Brain pericyte (primary cell): ENCODE data around the gene UGT1A9.

Experiments
- DNase-seq: peaks from one replicate; pipeline ENCODE4 v3.0.0-alpha.2; 2012; ENCODE audit warnings: low read depth, low spot score

The UGT1A9 gene

DNA sequence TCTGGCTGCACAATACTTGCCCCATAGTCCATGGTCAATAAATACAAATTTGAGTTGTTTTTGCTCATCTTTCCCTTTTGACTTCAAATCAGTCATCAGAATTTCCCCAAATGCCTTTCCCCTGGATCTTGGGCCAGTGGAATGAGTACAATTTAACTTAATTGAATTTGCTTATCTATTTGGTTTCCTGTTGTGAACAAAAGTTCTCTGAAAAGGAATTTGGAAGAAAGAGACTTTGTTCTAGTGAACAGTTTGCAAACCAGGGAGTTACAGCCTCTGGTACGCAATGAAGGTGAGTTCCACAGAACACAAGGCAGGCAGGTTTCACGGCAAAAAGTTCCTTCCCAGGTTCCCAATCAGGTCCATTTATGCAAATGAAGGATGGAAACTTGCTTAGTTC, 87.2 kb downstream of the UGT1A9 start:
- DNase-seq: no peak

GRCh38 chr2:233760043-233760442, 88.3 kb downstream of the UGT1A9 start, which contains the start of gene UGT1A1:
UGT1A1 (plus strand) TSS chr2:233760270; CDS start chr2:233760288, 18 bp downstream.
- DNase-seq: no peak

GRCh38 chr2:233761040-233761769, 89.5 kb downstream of the UGT1A9 start:
- no peak for DNase-seq

GRCh38 chr2:233764264-233764663, 92.6 kb downstream of the UGT1A9 start:
- DNase-seq: no peak

DNA sequence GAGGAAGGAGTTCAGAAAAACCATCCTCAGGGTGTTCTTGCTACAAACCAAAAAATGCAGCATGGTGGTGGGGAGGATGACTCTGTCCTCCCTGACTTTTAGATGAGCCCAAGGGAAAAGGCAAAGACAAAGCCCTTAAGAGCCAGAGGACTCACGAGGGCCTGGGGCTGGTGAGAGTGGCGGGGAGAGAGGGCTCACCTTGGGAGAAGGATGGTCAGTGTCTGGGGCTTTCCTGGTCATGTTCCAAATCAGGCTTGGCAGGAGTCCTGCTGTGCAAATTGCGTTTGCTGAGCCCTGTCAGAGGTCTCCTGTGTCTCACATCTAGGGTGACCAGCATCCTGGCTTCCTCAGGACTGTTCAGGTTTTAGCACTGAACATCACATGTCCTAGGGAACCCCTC, 93.1 kb downstream of the UGT1A9 start:
- DNase-seq: no peak

GRCh38 chr2:233766416-233766815, 94.7 kb downstream of the UGT1A9 start:
- no peak for DNase-seq

- no peak for DNase-seq
Measured at GRCh38 chr2:233768076-233768475, 96.4 kb downstream of the UGT1A9 start.

- no peak for DNase-seq
Measured at GRCh38 chr2:233769260-233769659, 97.6 kb downstream of the UGT1A9 start.

DNA sequence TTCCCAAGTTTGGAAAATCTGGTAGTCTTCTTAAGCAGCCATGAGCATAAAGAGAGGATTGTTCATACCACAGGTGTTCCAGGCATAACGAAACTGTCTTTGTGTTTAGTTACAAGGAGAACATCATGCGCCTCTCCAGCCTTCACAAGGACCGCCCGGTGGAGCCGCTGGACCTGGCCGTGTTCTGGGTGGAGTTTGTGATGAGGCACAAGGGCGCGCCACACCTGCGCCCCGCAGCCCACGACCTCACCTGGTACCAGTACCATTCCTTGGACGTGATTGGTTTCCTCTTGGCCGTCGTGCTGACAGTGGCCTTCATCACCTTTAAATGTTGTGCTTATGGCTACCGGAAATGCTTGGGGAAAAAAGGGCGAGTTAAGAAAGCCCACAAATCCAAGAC, 100.5 kb downstream of the UGT1A9 start:
- DNase-seq: no peak

DNA sequence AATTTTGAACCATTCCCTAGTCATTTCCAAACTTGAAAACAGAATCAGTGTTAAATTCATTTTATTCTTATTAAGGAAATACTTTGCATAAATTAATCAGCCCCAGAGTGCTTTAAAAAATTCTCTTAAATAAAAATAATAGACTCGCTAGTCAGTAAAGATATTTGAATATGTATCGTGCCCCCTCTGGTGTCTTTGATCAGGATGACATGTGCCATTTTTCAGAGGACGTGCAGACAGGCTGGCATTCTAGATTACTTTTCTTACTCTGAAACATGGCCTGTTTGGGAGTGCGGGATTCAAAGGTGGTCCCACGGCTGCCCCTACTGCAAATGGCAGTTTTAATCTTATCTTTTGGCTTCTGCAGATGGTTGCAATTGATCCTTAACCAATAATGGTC, 100.9 kb downstream of the UGT1A9 start:
- no peak for DNase-seq

DNA sequence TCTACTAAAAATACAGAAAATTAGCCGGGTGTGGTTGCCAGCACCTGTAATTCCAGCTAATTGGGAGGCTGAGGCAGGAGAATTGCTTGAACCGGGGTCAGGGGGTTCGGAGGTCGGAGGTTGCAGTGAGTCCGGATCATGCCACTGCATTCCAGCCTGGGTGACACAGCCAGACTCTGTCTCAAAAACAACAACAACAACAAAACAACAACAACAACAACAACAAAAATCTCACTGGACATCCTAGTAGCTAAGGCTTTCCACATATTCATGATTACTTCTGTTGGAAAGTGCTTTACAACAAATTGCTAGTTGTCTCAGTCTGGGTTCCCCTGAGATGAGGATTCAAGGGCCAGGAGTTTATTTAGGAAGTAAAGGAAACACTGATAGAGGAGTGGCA, 102.2 kb downstream of the UGT1A9 start:
- DNase-seq: no peak

DNA sequence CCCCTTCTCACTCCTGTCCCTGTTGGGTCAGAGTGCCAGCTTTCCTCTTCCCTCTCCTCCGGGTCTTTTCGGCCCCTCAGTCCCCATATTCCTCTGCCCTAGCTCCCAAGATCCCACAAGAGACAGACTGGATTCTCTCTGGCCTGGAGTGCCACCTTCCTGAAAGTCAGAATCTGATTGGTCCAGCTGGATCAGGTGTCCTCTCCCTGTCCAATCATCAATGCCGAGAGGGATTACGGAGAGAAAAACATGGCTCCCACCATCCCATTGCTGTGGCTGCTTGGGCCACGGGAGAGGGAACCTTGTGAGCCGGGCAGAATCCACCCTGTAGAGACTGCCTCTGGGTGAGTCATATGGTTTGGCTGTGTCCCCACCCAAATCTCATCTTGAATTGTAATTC, 103.7 kb downstream of the UGT1A9 start:
- no peak for DNase-seq

DNA sequence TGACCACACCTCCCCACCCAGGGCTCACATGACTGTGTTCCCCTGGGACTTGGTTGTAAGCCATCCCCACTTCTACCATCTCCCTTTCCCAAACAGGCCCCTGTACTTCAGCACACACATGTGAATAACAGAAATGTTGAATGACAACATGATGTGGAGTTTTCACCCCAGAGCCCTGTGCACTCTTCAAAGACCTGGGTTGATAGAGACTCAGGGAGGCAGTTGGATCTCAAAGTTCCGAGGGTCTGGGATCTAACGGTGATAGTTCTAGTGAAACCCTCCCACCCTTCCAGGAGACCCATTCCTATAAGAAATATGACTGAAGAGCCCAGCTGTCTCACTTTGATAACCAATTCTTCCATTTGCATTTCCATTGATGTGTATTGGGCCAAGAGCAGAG, 106.3 kb downstream of the UGT1A9 start, which contains the start of gene MROH2A:
Gene MROH2A (plus strand): TSS at position 301 of the 400 bp plus-strand sequence. CDS start 1,029 bp downstream, outside the sequence.
- no peak for DNase-seq

DNA sequence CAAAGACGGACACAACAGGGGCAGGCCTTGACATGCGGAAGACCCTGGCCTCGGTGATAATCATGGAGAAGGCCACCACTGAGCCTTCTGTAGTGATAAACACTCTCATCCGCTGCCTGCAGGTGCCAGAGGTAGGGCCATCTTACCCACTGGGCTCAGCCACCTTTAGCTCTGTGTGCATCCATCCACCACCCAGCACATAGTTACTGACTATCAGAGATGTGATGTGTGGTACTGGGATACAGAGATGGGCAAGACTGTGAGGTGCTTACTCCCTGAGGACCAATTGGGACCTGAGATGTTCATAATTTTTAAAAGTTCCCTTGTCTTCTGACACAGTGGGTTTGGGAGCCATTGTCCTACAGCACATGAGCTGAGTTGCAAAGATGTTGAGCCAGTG, 108.0 kb downstream of the UGT1A9 start:
- no peak for DNase-seq

GRCh38 chr2:233780771-233781170, 109.1 kb downstream of the UGT1A9 start:
- DNase-seq: no peak

GRCh38 chr2:233789554-233789953, 117.9 kb downstream of the UGT1A9 start:
- DNase-seq: no peak

DNA sequence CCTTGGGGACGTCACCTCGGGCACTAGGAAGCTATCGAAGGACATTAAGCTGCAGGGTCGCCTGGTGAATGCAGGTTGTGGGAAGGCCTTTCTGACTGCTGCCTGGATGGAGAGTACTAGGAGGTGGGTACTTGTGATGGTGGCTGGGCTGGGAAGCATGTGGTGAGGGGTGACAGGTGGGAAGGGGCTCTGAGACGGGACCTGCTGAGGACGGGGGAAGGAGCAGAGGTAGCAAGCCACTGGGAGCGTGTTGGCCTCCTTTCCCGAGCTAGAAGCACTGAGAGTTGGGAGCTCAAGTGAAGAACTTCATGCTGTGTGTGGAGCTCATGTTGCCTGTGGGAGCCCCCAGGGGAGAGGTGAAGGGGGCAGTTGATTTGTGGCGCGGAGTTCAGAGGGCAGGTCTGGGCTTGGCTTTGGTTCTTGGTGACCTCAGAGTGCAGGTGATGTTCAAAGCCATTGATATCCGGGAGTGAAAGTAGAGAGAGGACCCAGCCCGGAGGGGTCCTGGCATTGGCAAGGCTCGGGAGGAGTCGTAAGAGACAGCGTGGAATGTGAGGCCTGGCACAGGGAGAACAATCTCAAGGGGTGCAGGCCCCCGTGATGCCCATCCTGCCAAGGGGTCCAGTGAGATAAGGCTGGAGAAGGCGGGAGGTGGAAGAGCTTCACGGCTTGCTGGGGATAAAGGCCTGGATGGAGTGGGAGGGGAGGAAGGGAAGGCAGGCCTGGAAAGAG, 119.6 kb downstream of the UGT1A9 start:
- no peak for DNase-seq

GRCh38 chr2:233791883-233792329, 120.2 kb downstream of the UGT1A9 start:
- DNase-seq: no peak

DNA sequence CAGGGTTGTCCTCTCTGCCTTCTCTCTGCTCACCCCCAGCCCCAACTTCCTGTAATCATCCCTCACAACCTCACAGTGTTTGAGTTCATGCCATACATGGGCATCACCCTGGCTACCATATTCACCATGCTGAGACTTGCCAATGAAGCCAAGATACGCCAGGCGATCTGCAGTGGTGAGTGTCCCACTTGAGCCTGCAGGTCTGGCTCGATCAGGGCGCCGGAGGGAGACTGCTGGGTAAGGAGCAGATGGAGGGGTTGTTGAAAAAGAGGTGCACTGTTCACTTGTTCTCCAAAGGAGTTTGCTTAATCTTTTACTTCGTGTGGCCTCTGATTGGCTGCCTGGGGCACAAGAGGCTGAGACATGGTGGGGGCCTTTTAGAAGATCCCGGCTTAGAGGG, 121.0 kb downstream of the UGT1A9 start:
- no peak for DNase-seq

DNA sequence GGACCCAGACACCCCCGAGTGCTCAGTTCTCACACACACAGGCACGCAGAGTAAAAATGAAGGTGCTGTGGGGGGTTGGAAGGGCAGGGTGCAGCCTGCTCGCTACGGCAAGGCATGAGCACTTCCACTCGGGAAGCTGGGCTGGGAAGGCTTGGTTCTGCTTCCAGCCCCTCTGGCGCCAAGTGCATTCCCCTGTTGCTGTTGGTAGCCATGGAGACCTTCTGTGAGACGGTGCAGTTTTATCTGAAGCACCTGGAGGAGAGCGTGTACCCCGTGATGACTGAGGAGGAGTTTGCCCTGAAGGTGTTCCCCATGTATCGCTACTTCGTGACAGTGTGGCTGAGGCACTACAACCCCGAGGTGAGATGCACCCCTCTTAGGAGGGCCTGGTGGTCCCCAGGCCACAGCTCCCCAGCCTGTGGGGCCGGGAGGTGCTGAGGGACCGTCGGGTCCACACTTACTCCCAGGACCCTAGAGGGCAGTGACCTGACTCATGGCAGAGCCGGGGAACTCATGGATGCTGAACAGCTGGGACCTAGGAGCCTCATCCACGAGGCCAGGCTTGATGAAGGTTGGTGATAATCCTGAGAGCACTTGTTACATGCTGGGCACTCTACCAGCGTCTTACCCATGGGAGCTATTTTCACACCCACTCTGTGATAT, 121.9 kb downstream of the UGT1A9 start:
- no peak for DNase-seq

GRCh38 chr2:233794128-233794658, 122.5 kb downstream of the UGT1A9 start:
- no peak for DNase-seq

- no peak for DNase-seq
Measured at GRCh38 chr2:233795735-233796171, 124.1 kb downstream of the UGT1A9 start.
